OCI-LY7 (cell line): ENCODE results near the gene ROBO2.

ENCODE experiments used
- CTCF ChIP-seq: fragments of 200-600 bp; sonication (generic); conservative IDR thresholded peaks from 2 replicates; pipeline ENCODE4 v1.5.1; 2014; ENCODE audit warnings: mild to moderate bottlenecking, antibody characterized with exemption, low read length, moderate library complexity, mixed read lengths
- EZH2phosphoT487 ChIP-seq: fragments of 200-600 bp; sonication (generic); IDR thresholded peaks from 2 replicates; pipeline ENCODE4 v1.6.1; 2018; ENCODE audit warnings: low read depth, borderline replicate concordance, mild to moderate bottlenecking, mixed run types, antibody characterized with exemption, low read length, moderate library complexity, mixed read lengths

- TF ChIP-seq CTCF (no peak), EZH2phosphoT487 (no peak)
These were observed 580.1 kb downstream of the ROBO2 start for GRCh38 chr3:77620009-77620408.
